ENCODE measurements around the gene HAAO.
A peak's percentile ranks its signal among the peaks of the same experiment; 100 is the strongest.

Gene HAAO

GRCh38 chr2:42767899-42768705 is 24.3 kb downstream of the HAAO start:
- DNase-seq (ENCODE audit: low read depth) = no peak

GRCh38 chr2:42767080-42767898 is 25.1 kb downstream of the HAAO start:
- no peak for DNase-seq (ENCODE audit: low read depth)

- no peak for DNase-seq (ENCODE audit: low read depth)
These were observed 26.7 kb downstream of the HAAO start for GRCh38 chr2:42765686-42766085.

DNA sequence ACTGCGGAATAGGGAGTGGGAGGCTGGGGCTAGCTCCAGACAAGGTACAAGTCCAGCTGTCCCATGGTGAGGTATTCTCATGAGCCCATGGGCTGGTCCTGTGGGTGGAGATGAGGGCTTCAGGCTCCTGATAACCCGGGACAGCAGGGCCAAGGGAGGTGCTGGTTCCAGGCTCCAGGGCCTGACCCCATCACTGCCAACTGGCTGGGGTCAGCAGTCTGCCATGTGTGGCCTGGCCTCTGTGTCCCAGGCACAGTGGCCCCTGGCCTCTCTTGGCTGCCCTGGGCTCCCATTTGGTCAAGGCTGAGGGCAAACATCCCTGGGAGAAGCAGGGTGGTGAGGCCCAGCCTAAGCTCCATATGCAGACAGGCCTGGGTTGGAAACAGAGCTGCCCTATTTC is 27.5 kb downstream of the HAAO start:
- no peak for DNase-seq (ENCODE audit: low read depth)

- no peak for DNase-seq (ENCODE audit: low read depth)
These were observed 28.3 kb downstream of the HAAO start, which contains the start of gene OXER1 for GRCh38 chr2:42764096-42764495. OXER1 (minus strand) TSS chr2:42764135; CDS start chr2:42764062, 73 bp downstream.

DNA sequence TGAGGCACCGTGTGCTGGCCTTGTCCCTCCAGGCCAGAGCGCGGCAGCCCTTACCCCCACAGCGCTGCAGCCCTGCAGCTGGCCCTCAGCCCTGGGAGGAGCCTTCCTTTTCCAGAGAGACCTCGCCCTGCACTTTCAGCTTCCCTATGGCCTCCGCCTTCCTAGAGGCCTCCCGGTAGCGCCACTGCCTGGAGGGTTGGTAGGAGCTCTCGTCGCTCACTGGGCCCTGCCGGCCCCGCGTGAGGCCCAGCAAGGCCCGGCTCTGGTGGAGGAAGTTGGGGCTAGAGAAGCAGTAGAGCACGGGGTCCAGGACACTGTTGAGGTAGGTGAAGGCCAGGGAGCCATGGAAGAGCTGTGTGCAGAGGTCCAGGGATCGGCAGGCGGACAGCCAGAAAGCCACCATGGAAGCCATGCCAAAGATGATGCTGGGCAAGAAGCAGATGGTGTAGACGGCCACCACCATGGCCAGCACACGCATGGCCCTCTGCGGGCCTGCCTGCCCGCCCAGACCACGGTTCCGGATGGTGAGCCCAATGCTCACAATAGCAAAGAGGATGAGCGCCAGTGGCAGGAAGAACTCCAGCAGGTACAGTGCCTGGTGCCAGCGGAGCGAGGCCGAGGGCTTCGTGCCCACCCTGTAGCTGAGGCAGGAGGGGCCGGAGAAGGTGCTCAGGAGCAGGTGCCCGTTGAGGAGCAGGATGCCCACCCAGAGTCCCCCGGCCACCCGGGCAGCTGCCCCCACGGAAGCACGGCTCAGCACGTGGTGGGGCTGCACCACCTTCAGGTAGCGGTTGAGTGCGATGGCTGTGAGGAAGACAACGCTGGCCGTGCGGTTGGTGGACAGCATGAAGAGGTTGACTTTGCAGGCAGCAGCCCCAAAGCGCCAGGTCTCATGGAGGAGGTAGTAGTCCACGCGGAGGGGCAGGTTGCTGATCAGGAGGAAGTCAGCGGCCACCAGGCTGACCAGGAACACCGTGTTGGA is 29.3 kb downstream of the HAAO start:
- DNase-seq (ENCODE audit: low read depth) = no peak

GRCh38 chr2:42762155-42762554 is 30.2 kb downstream of the HAAO start:
- DNase-seq (ENCODE audit: low read depth) = no peak

- no peak for DNase-seq (ENCODE audit: low read depth)
These were observed 30.8 kb downstream of the HAAO start for GRCh38 chr2:42761554-42761953.

- no peak for DNase-seq (ENCODE audit: low read depth)
These were observed 33.6 kb downstream of the HAAO start for GRCh38 chr2:42758751-42759150.

DNA sequence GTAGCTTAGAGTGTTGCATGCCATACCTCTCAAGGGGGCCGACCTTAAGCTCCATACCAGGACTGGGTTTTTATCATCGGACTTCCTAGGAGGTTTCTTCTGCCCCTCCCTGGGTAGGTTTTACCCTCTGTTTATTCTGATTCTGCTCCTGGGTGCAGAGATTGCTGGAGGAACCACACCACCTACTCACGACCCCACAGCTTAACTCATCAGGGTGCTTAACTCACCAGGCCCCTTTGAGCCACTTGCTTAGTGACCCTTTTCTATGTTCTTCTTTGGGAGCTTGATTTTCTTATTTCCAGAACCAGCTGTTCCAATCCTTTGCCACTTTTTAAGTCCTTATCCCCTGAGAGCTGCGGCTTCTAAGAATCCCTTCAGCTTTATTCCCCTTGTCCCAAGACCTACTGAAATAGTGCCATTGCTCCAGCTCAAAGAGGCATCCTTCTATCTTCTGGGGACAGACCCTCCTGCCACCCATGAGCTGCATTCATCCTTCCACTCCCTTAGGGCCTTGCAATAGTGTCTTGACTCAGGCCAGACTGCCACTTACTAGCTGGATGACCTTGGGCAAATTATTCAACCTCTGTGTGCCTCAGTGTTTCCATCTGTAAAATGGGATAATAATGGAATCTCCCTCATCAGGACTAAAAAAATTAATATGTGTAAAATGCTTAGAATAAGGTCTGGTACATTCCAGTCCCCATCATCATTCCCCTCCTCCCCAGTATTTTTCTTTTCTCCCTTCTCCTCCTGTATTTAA is 34.2 kb downstream of the HAAO start:
- DNase-seq (ENCODE audit: low read depth) = no peak

GRCh38 chr2:42756966-42757513 is 35.3 kb downstream of the HAAO start:
- peak; percentile 25 for DNase-seq (ENCODE audit: low read depth)

DNA sequence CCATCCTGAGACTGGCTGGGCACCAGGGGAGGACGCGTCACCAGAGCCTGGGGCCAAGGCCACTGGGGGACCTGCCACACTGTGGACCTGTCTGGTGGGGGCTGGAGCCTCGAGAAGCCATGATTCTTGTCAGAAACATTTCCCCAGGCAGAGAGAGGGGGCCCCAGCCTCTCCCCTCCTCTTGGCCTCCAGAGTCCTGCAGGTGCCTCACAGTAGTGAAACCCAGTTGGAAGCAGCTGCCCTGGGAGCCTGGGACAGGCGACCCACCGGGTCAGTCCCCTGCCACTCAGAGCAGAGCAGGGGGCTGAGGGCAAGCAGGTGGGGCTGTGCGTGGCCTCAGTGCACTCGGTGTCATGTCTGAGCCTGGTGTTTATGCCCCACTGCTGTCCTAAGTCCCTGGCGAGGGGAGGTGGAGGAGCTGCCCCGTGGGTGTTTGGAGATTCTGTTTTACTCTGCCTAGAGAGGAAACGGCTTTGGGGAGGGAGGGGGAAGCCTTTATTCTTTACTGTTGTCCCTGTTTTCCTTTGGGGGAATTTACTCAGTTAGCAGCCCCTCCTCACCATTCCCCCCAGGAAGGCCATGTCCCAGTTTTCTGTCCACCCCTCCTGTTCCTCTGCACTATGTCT is 36.1 kb downstream of the HAAO start:
- no peak for DNase-seq (ENCODE audit: low read depth)

DNA sequence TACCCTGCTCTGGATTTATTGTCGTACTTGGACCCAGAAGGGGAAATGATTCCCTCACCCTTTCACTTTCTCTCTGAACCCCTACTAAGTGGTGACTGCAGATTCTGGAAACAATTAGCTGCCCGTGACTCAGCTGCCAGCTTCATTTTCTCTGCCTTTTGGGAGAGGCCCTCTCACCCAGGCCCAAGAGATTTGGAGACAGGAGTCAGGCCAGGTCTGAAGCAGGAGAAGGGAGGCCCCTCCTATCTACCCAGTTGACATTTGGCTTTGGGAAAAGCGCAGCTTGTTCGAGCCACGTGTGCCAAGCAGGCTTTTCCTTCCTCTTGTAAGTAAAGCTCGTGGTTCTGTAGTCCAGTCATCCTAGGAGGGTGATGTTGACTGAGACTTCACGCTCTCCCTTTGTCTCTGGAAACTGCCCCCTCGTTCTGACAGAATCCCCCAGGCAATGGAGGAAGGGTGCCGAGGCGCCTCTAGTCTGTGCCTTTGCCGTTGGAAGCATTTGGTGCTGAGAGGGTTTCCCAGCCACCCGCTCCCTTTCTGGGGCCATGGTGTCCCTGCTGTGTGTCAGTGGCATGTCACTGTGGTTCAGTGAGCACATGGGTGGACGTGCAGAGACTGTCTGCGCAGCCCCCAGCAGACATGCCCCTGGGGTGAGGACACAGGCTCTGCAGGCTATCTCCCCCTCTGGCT is 37.0 kb downstream of the HAAO start:
- no peak for DNase-seq (ENCODE audit: low read depth)

DNA sequence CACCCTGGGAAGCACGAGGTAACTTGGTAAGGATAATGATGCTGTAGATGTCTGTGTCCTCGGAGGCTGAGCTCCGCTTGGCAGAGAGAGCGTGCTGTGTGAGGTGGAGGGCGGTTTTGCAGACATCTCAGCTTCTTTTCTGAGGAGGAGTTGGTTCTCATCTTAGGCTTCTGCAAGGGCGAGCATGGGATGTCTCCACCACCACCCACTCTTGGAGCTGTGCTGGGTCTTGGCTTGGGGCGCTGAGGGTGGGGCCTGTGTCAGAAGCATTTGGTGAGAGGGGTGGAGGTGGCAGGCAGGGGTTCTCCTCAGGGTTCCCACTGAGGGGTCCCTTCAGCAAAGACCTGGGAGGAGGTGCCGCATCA is 37.6 kb downstream of the HAAO start:
- no peak for DNase-seq (ENCODE audit: low read depth)

GRCh38 chr2:42754021-42754775 is 38.2 kb downstream of the HAAO start:
- no peak for DNase-seq (ENCODE audit: low read depth)

GRCh38 chr2:42752816-42753813 is 39.3 kb downstream of the HAAO start:
- no peak for DNase-seq (ENCODE audit: low read depth)

- DNase-seq (ENCODE audit: low read depth) = no peak
These were observed 40.1 kb downstream of the HAAO start for GRCh38 chr2:42752314-42752713.

- DNase-seq (ENCODE audit: low read depth) = no peak
These were observed 43.5 kb downstream of the HAAO start for GRCh38 chr2:42748840-42749239.

Data from ELR (cell line).